GM21529 (cell line): Measurements from ENCODE around the gene ABHD8.

ENCODE experiments used
- ATAC-seq: cut with Tn5 transposase; IDR thresholded peaks from one replicate; pipeline ENCODE4 v1.9.1; 2021; ENCODE audit not compliant: unreplicated experiment

ABHD8 gene

GRCh38 chr19:17321655-17322489 is 18.6 kb upstream of the ABHD8 start:
- ATAC-seq, result no peak

DNA sequence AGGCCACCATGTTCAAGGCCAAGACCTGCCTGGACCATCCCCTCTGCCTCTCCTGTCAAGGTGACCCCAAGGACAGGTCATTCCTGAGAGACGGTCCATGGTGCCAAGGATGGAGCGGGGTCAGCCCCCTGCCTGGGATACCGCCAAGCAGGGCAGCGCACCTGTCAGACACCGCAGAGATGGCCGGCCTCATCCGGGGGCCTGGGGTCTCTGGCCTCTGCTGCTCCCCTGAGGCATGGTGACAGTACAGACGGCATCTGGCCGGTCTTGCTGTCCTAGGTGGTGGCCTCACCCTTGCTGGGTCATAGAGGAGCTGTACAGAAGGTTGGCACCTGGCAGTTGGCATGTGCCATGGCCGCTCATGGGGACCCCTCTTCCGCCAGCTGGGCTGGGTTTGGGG is 17.2 kb upstream of the ABHD8 start:
- ATAC-seq, result no peak

GRCh38 chr19:17319473-17320238 is 16.4 kb upstream of the ABHD8 start:
- ATAC-seq, result no peak

DNA sequence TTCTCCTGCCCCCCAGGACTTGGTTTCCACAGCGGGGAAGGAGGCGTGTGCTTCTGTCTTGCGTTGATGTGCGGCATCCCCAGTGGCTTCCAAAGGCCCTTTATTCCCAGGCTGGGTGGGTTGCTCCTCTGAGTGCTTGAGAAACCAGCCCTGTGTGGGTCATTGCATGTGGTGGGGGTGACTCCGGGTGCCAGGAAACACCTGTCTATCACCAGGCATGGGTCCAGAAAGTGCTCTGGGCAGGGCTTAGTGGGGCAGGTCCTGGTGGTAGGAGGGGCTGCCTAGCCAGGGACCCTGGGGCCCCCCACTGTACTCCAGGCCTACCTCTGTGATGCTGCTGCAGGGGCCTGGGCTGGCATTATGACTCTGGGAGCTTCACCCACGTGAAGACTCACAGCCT is 15.7 kb upstream of the ABHD8 start:
- ATAC-seq, result no peak

DNA sequence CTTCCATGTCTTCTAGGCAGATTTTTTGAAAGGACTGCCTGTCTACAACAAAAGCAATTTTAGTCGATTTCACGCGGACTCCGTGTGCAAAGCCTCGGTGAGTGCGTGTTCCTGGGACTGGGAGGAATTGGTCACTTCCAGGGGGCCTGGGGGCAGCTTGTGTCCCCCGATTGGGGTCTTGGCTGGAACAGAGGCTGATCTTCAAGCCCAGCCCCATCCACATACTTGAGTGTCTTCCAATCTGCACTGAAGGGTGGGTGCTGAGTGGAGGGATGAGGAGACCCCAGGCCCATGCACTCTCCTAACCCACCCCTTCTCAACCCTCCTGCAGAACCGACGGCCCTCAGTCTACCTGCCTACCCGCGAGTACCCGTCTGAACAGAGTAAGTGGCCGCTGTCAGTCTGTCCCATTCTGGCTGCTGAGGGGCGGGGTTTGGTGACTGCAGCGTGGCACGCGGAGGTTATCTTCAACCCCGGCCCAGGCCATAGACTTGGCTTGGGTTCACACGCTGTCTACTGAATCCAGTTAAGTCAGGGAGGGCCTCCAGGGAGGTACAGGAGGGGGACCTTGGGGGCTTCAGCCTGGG is 10.9 kb upstream of the ABHD8 start:
- ATAC-seq, result no peak

- no peak for ATAC-seq
Measured at GRCh38 chr19:17312189-17313113, 9.2 kb upstream of the ABHD8 start.

GRCh38 chr19:17311455-17312188 is 8.4 kb upstream of the ABHD8 start:
- ATAC-seq, result no peak

DNA sequence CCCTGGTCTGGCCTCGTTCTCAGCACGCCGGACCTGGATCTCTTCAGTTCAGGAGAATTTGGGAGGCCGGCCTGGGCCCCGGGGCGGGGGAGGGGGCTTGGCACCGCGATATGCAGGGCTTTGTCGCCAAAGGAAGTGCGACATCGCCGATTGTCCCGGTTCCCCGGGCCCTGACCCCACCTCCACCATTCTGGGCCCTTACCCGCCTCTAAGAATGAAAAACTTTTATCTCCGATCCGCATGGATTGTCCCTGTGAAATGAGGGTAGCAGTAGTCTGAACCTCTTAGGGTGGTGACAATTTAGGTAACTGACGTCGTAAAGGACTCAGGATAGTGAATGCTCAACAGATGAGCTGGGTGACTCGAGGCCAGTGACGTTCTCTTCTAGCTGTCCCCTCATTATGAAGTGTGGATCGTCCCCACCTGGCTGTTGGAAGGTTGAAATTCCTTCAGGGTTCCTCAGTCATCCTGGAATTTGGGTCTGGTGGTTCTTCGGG is 6.8 kb upstream of the ABHD8 start:
- no peak for ATAC-seq

- peak; percentile 61 for ATAC-seq
Measured at GRCh38 chr19:17309198-17309964, 6.2 kb upstream of the ABHD8 start, which contains the start of gene DDA1. Gene DDA1, plus strand, starts transcription at chr19:17309563. Its CDS starts 92 bp downstream, at chr19:17309655.

- ATAC-seq, result no peak
Measured at GRCh38 chr19:17307876-17308377, 4.7 kb upstream of the ABHD8 start.

DNA sequence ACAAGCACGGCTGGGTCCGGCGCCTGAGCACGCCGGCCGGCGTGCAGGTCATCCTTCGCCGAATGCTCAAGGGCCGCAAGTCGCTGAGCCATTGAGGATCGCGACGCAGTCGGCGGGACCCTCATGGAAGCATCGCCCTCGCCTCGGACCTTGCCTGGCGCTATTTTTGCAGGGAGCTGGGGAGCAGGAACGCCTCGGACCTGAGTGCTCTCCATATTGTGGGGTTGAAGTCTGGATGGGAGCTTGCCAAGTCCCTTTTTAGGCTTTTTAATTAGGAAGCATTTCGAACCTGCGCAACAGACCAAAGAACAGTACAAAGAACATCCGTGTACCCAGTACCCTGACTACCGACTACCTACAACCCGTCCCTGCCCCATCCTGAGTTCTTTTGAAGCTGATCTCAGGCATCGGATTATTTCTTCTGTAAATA is 3.1 kb upstream of the ABHD8 start:
- ATAC-seq, result no peak

- peak; percentile 65 for ATAC-seq
Measured at GRCh38 chr19:17305517-17306284, 2.5 kb upstream of the ABHD8 start, which contains the start of gene MRPL34. Gene MRPL34, plus strand, starts transcription at chr19:17305872. Its CDS starts 21 bp downstream, at chr19:17305893.

GRCh38 chr19:17305216-17305516 is 1.9 kb upstream of the ABHD8 start:
- ATAC-seq, result no peak

- ATAC-seq, result no peak
Measured at GRCh38 chr19:17304386-17305215, 1.4 kb upstream of the ABHD8 start.

GRCh38 chr19:17303940-17304267 is 679 bp upstream of the ABHD8 start:
- ATAC-seq, result no peak

DNA sequence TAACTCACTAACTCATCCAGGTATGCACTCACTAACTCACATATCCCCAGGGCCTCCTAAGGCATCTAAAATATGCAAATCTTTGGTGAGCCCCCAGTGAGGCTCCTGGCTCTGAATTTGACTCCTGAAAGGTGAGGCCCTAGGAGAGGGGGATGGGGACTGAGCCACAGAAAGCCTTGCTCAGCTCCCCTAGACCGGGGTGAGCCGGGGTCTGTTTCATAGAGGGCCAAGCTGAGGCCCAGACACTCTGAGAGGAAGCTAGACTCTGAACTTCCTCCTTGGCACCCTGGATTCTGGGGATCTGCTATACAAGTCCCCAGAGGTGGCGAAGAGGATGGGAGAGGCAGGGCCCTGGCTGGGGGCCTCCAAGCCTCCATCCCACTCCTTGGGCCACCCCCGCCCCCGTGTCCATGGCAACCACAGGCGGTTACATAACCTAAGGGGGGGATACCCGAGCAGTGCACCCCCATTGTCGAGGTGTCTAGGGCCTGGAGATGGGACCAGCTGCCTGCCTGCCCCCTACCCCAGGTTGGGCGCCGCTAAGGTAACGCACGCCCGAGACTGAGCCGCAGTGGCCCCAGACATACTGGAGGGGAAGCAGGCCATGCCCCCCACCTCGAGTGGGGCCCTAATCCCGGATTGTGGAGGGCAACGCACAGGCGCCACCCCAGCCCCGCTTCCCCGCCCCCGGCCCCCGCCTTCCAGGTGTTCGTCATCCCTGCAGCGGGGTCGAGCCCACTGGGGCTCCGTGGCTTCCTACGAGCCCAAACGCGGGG is 646 bp downstream of the ABHD8 start:
- ATAC-seq, result no peak
